Measurements from ENCODE around the gene CPNE4. TPM values are rescaled to one million over a fixed set of nuclear protein-coding genes. Genes with fewer than 3 reads are reported as not detected.

The CPNE4 gene
- total and polyA plus RNA-seq, 2 donors (not counting 3 experiments of a cell fraction or from before 2014, with no cell fraction given): not detected

DNA sequence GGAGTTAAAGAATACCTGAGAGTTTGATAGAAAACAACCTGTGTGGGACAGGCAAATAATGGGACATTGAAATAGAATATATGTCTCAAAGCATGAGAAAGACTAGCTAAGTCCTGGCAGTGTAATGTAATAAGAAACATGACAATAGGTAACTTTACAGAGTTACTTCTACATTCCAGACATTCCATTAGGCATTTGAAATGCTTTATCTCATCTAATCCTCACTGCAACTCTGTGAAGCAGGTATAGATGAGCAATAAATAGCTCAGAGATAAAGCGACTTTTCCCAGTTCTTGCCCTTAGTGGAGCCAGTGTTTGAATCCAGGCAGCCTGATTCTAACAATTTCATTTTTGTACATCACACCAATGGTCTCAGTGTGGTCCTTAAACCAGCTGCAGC, 76.8 kb downstream of the CPNE4 start:
- CTCF ChIA-PET: no interaction called here

More for the DNA sequence above, 76.8 kb downstream of the CPNE4 start:
- dilution Hi-C loops (cut with MboI; ENCODE audit: extremely low pct_ligation_motif_present, low sequenced_read_pairs): no loop called here
- Histone ChIP-seq H3K9ac (replicated peaks; ENCODE audit: extremely low read depth, insufficient read depth, low read length) (no peak overlapping the region), H3K4me3 (replicated peaks in 1 of 3; ENCODE audit: insufficient read depth in 1 of 3, low read depth in 1 of 3, low read length in 3 of 3) (no peak overlapping the region), H3K27me3 (ENCODE audit: control insufficient read depth in 2 of 2, insufficient read depth in 2 of 2, low read length in 2 of 2) (no peaks in the 10 kb centered on the region), H3K9me3 (replicated peaks; ENCODE audit: control insufficient read depth, insufficient read depth, low read length) (no peaks in the 10 kb centered on the region), H3K4me1 (ENCODE audit: control insufficient read depth, extremely low read depth, insufficient read depth, low read length) (no peaks in the 10 kb centered on the region), H3K27ac (ENCODE audit: insufficient read depth, low read depth, low read length) (no peak overlapping the region), H3K36me3 (ENCODE audit: control insufficient read depth in 2 of 2, extremely low read depth in 1 of 2, insufficient read depth in 2 of 2, low read length in 2 of 2) (no peaks in the 10 kb centered on the region), H4K20me1 (replicated peaks; ENCODE audit: control insufficient read depth, extremely low read depth, insufficient read depth, low read length) (no peaks in the 10 kb centered on the region), H3K9me1 (replicated peaks; ENCODE audit: control insufficient read depth, extremely low read depth, insufficient read depth, low read length) (no peaks in the 10 kb centered on the region), H3K79me2 (ENCODE audit: control insufficient read depth, insufficient read depth, low read length) (no peaks in the 10 kb centered on the region), H3K4me2 (ENCODE audit: insufficient read depth, low read length) (no peak overlapping the region), H2AFZ (ENCODE audit: low read depth, low read length) (no peak overlapping the region)
- POLR2A ChIA-PET: no interaction called here
- no TSS peak for BruUV-seq (replicated peaks)
- DNase-seq (ENCODE audit: low read depth, low spot score): no peak
- FAIRE-seq: no peak
- TF ChIP-seq EZH2 (IDR thresholded peaks at IDR 0.05; ENCODE audit: borderline replicate concordance, low read depth, low read length, severe bottlenecking) (no peak), JUN (IDR thresholded peaks at IDR 0.05; ENCODE audit: borderline replicate concordance, insufficient read depth, insufficient read length, low read depth) (no peak), GATA2 (IDR thresholded peaks at IDR 0.05; ENCODE audit: insufficient read depth, insufficient read length, low read depth, low read length) (no peak), MYC (IDR thresholded peaks at IDR 0.05; ENCODE audit: low read depth, low read length) (no peak), CTCF (IDR thresholded peaks at IDR 0.05; ENCODE audit: extremely low read depth in 1 of 2, insufficient read depth in 1 of 2, low read depth in 1 of 2, low read length in 2 of 2) (no peak), POLR2AphosphoS5 (IDR thresholded peaks at IDR 0.05; ENCODE audit: insufficient read depth, low read depth, low read length) (no peak), MAX (IDR thresholded peaks at IDR 0.05; ENCODE audit: insufficient read depth, insufficient read length) (no peak), FOS (IDR thresholded peaks at IDR 0.05; ENCODE audit: borderline replicate concordance, insufficient read depth, low read length) (no peak), POLR2A (IDR thresholded peaks at IDR 0.05; ENCODE audit: low read depth, low read length) (no peak)
- intact Hi-C loops (cut with micrococcal nuclease): no loop called here

Measured in endothelial cell of umbilical vein (primary cell).